H1 (cell line): Measurements from ENCODE around the gene TNF. TPM values are rescaled to one million over a fixed set of nuclear protein-coding genes. Genes with fewer than 3 reads are reported as not detected.

Experiments
- CTCF ChIA-PET: fragments of 300-600 bp; sonication (Branson Sonifier 250); formaldehyde crosslinking; loops from one replicate; lab custom pipeline; 2021; ENCODE audit not compliant: partially characterized antibody; lab: Charles Lee
- POLR2A ChIA-PET: fragments of 300-600 bp; sonication (Branson Sonifier 250); formaldehyde crosslinking; loops from one replicate; lab custom pipeline; 2021; ENCODE audit warnings: inconsistent platforms; ENCODE audit not compliant: partially characterized antibody; lab: Charles Lee
- DNase-seq, 2 experiments: peaks; one replicate each; pipeline versions ENCODE4 v3.0.0 to v3.0.0-alpha.2; 2010 to 2022; ENCODE audit warnings: low spot score in 2 of 2, low read depth in 1 of 2, mixed read lengths in 1 of 2
- FAIRE-seq: peaks from 2 replicates; lab custom pipeline; 2011; peaks lifted over from hg19 to GRCh38; lab: Jason Lieb, UNC
- H2AFZ ChIP-seq: 2 replicates; pipeline ENCODE4 v1.8.1; 2012; ENCODE audit warnings: low read length, inconsistent platforms
- H2AK5ac ChIP-seq: 2 replicates; pipeline ENCODE4 v1.6.1; 2013; ENCODE audit warnings: low read depth, low read length
- H2BK120ac ChIP-seq: replicated peaks from 2 replicates; pipeline ENCODE3; 2013; ENCODE audit warnings: low read depth, low read length, inconsistent platforms
- H2BK12ac ChIP-seq: 2 replicates; pipeline ENCODE4 v1.6.1; 2013; ENCODE audit warnings: low read depth, low read length
- H2BK15ac ChIP-seq: 2 replicates; pipeline ENCODE4 v1.6.1; 2013; ENCODE audit warnings: low read length
- H2BK20ac ChIP-seq: 2 replicates; pipeline ENCODE4 v1.6.1; 2013; ENCODE audit warnings: low read length
- H2BK5ac ChIP-seq: 2 replicates; pipeline ENCODE4 v1.6.1; 2013; ENCODE audit warnings: low read depth, low read length
- H3K14ac ChIP-seq: 2 replicates; pipeline ENCODE4 v1.6.1; 2013; ENCODE audit warnings: inconsistent platforms; ENCODE audit not compliant: insufficient read length
- H3K18ac ChIP-seq: 2 replicates; pipeline ENCODE4 v1.6.1; 2013; ENCODE audit warnings: low read length; ENCODE audit errors: extremely low read depth
- H3K23ac ChIP-seq: 2 replicates; pipeline ENCODE4 v1.6.1; 2013; ENCODE audit warnings: inconsistent platforms; ENCODE audit not compliant: insufficient read length
- H3K23me2 ChIP-seq: 2 replicates; pipeline ENCODE4 v1.6.1; 2013; ENCODE audit warnings: low read depth, low read length
- H3K27ac ChIP-seq: 2 replicates; pipeline ENCODE4 v1.6.1; 2011; ENCODE audit warnings: low read depth, low read length, inconsistent platforms
- H3K27me3 ChIP-seq, 4 experiments: replicated peaks in 1 of 4; 1 replicate in 1 of 4; 2 replicates in 3 of 4; pipeline versions ENCODE4 v1.6.1 to v1.8.1; 2011 to 2013; ENCODE audit warnings: low read length in 3 of 4, mild to moderate bottlenecking in 3 of 4, inconsistent platforms in 2 of 4, mixed read lengths in 2 of 4, moderate library complexity in 1 of 4; ENCODE audit not compliant: control insufficient read depth in 3 of 4, insufficient read depth in 3 of 4; ENCODE audit errors: extremely low read depth in 1 of 4
- H3K36me3 ChIP-seq, 4 experiments: 2 replicates each; pipeline versions ENCODE4 v1.6.1 to v1.8.1; 2011 to 2013; ENCODE audit warnings: mild to moderate bottlenecking in 4 of 4, low read length in 3 of 4, moderate library complexity in 2 of 4, control low read depth in 1 of 4, inconsistent platforms in 1 of 4; ENCODE audit not compliant: insufficient read depth in 4 of 4, control insufficient read depth in 2 of 4
- H3K4ac ChIP-seq: replicated peaks from 2 replicates; pipeline ENCODE3; 2013; ENCODE audit warnings: low read length, low read depth, mixed read lengths, inconsistent platforms; ENCODE audit not compliant: insufficient read length
- H3K4me1 ChIP-seq, 4 experiments: replicated peaks in 1 of 4; 1 replicate in 1 of 4; 2 replicates in 3 of 4; pipeline versions ENCODE4 v1.6.1 to v1.8.1; 2011 to 2013; ENCODE audit warnings: low read length in 3 of 4, inconsistent platforms in 2 of 4, mixed read lengths in 1 of 4; ENCODE audit not compliant: insufficient read depth in 4 of 4, control insufficient read depth in 3 of 4
- H3K4me2 ChIP-seq, 2 experiments: 2 replicates each; pipeline versions ENCODE4 v1.6.1 to v1.8.1; 2011 to 2013; ENCODE audit warnings: low read depth in 2 of 2, low read length in 2 of 2, control low read depth in 1 of 2, inconsistent platforms in 1 of 2, mild to moderate bottlenecking in 1 of 2; ENCODE audit not compliant: insufficient read depth in 1 of 2
- H3K4me3 ChIP-seq, 4 experiments: fragments of 200-600, 300-600 bp in 1 of 4; sonication (generic), shearing (Covaris generic), sonication (Bioruptor Twin) in 1 of 4; 2 replicates each; pipeline versions ENCODE4 v1.5.1 to v1.8.1; 2011 to 2016; ENCODE audit warnings: low read length in 4 of 4, low read depth in 3 of 4, control low read depth in 2 of 4, inconsistent platforms in 2 of 4, mild to moderate bottlenecking in 2 of 4, mixed read lengths in 1 of 4, moderate library complexity in 1 of 4; ENCODE audit not compliant: insufficient read depth in 2 of 4; ENCODE audit errors: extremely low read depth in 1 of 4
- H3K56ac ChIP-seq: replicated peaks from 2 replicates; pipeline ENCODE3; 2013; ENCODE audit warnings: low read depth, mild to moderate bottlenecking, mixed read lengths, low read length, inconsistent platforms; ENCODE audit not compliant: insufficient read length
- H3K79me1 ChIP-seq: 2 replicates; pipeline ENCODE4 v1.6.1; 2013; ENCODE audit warnings: low read depth, low read length, control low read depth
- H3K79me2 ChIP-seq, 2 experiments: 2 replicates each; pipeline versions ENCODE4 v1.6.1 to v1.8.1; 2012 to 2013; ENCODE audit warnings: low read length in 2 of 2, mild to moderate bottlenecking in 2 of 2, inconsistent platforms in 1 of 2; ENCODE audit not compliant: insufficient read depth in 2 of 2, control insufficient read depth in 1 of 2
- H3K9ac ChIP-seq, 4 experiments: replicated peaks in 1 of 4; 1 replicate in 1 of 4; 2 replicates in 3 of 4; pipeline versions ENCODE4 v1.6.1 to v1.8.1; 2011 to 2013; ENCODE audit warnings: low read depth in 3 of 4, low read length in 3 of 4, control low read depth in 2 of 4, mild to moderate bottlenecking in 2 of 4, moderate library complexity in 2 of 4, inconsistent platforms in 1 of 4; ENCODE audit errors: extremely low read depth in 1 of 4
- H3K9me3 ChIP-seq, 2 experiments: 2 replicates each; pipeline versions ENCODE4 v1.6.1 to v1.8.1; 2012 to 2013; ENCODE audit warnings: mild to moderate bottlenecking in 2 of 2, moderate library complexity in 2 of 2, control low read depth in 1 of 2, inconsistent platforms in 1 of 2, low read depth in 1 of 2, low read length in 1 of 2, mixed read lengths in 1 of 2; ENCODE audit not compliant: insufficient read depth in 2 of 2
- H4K20me1 ChIP-seq, 2 experiments: replicated peaks in 1 of 2; 2 replicates each; pipeline versions ENCODE3 to v1.8.1; 2011 to 2013; ENCODE audit warnings: inconsistent platforms in 2 of 2, low read length in 2 of 2, mild to moderate bottlenecking in 1 of 2; ENCODE audit not compliant: insufficient read depth in 2 of 2, control insufficient read depth in 1 of 2
- H4K5ac ChIP-seq: 2 replicates; pipeline ENCODE4 v1.6.1; 2013; ENCODE audit warnings: low read length, low read depth, mixed read lengths, inconsistent platforms; ENCODE audit not compliant: insufficient read length
- H4K8ac ChIP-seq: 2 replicates; pipeline ENCODE4 v1.8.0; 2013; ENCODE audit warnings: mild to moderate bottlenecking, moderate library complexity, low read length, inconsistent platforms; ENCODE audit not compliant: insufficient read depth; ENCODE audit errors: extremely low read depth
- H4K91ac ChIP-seq: replicated peaks from 2 replicates; pipeline ENCODE3; 2013; ENCODE audit warnings: low read length, mixed read lengths, inconsistent platforms; ENCODE audit not compliant: insufficient read length
- CHD2 ChIP-seq: IDR thresholded peaks from 2 replicates; pipeline ENCODE4 v1.6.1; 2012; ENCODE audit warnings: low read length, improper control_type of control experiment
- CTBP2 ChIP-seq: IDR thresholded peaks from 2 replicates; pipeline ENCODE4 v1.7.0; 2011; ENCODE audit warnings: borderline replicate concordance, mild to moderate bottlenecking, moderate library complexity, mixed read lengths, low read length; ENCODE audit not compliant: insufficient read depth, insufficient read length
- EZH2 ChIP-seq: fragments of 200-600 bp; sonication (generic); IDR thresholded peaks from 2 replicates; pipeline ENCODE4 v1.7.1; 2012; ENCODE audit warnings: low read depth, mild to moderate bottlenecking, moderate library complexity, low read length, inconsistent platforms; ENCODE audit not compliant: severe bottlenecking
- FOSL1 ChIP-seq: IDR thresholded peaks from 2 replicates; pipeline ENCODE4 v1.6.1; 2011; ENCODE audit warnings: mild to moderate bottlenecking, low read depth, low read length, moderate library complexity; ENCODE audit not compliant: insufficient read depth
- GTF2F1 ChIP-seq: IDR thresholded peaks from 2 replicates; pipeline ENCODE4 v1.6.1; 2012; ENCODE audit warnings: low read depth, low read length, improper control_type of control experiment, borderline replicate concordance
- SIRT6 ChIP-seq: IDR thresholded peaks from one replicate; pipeline ENCODE4 v1.7.1; 2012; ENCODE audit warnings: low read length, inconsistent platforms
- SP4 ChIP-seq: IDR thresholded peaks from 2 replicates; pipeline ENCODE4 v1.6.1; 2012; ENCODE audit warnings: low read length, inconsistent platforms
- YY1 ChIP-seq: IDR thresholded peaks from 2 replicates; pipeline ENCODE4 v1.6.1; 2011; ENCODE audit warnings: low read depth, mild to moderate bottlenecking, low read length
- WGBS, 2 experiments: shearing (Covaris generic) in 1 of 2; methylation state at CpG; one replicate each; pipeline versions ENCODE4 v1.1.6 to v1.1.7; 2013 to 2015; ENCODE audit warnings: low lambda C conversion rate in 2 of 2, mixed read lengths in 2 of 2, inconsistent platforms in 1 of 2, low coverage in 1 of 2, missing lambda C conversion rate in 1 of 2; ENCODE audit not compliant: insufficient replicate concordance in 2 of 2, insufficient coverage in 1 of 2, insufficient read length in 1 of 2; ENCODE audit errors: extremely low coverage in 1 of 2, missing lambda C conversion rate in 1 of 2; 5-methylcytosine and 5-hydroxymethylcytosine counted together
- polyA plus RNA-seq, 7 experiments: library from polyadenylated mRNA; depleted of rRNA in 3 of 7; stranded (reverse) in 5 of 7; unstranded in 2 of 7; fragments of >200 nt in 5 of 7; fragments of 200-250 nt in 2 of 7; gene quantifications; 1 replicate in 5 of 7; 2 replicates in 1 of 7; 4 replicates in 1 of 7; pipeline versions ENCODE4 v1.2.1 to v1.2.3, GENCODE V29; 2011 to 2013; ENCODE audit warnings: missing spikeins in 2 of 7, mixed read lengths in 2 of 7
- total RNA-seq: library from RNA; stranded (reverse); fragmentation: NEBNext Ultra II Directional; extraction: Animal tissue kit (Norgen Biotek cat#: 25700); gene quantifications from 2 replicates; pipeline ENCODE4 v1.2.1, GENCODE V29; 2021

TNF gene
- total and polyA plus RNA-seq, 2 of the 8 experiments (the other 6 are each of a cell fraction or from before 2014, with no cell fraction given), result not detected

DNA sequence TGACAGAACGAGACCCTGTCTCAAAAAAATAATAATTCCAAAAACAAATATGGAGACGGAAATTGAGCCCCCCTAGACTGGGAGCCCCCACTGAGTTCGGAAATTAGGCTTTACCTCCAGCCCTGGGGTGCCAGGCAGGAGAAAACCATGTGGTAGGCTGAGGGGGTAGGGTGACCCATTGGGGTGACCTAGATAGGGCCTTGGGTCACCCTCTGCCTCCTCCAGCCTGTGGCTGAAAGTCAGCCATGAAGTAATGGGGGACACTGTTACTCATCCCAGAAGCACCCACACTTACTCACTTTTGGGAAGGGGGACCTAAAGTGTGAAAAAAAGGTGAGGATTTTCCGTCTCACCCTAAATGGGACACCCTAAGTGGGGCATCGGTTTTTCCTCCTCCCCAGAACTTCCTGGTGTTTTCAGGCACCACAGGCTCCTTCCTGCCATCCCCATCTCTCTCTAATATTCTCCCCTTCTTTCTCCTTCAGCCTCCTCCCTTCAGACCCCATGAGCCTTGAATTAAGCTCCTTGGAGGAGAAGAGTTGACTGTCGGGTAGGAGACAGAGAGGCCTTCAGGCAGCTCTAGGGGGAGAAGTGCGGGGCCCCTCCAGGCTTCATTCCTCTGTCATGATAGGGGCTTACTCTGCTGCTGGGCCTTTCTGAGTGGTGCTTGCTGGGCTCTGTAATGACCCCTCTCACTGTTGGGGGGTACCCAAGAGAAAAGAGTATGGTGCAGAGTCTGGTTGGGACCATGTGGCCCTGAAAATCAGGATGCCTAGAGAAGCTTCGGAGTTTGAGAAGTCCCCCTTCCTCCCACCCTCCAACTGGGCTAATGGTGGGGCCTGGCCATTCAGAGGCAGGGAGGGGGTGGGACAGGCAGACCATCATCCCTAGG is 4.4 kb downstream of the TNF start:
- WGBS, 2 experiments, result 86% methylated on average over 8 of the region's 8 CpGs; no CpG with 5 or more reads in 1 of the 2 experiments
- no peaks in the 10 kb centered on the region for H3K9me3 ChIP-seq
- peak overlapping the region in 2 of 4 experiments; percentile 54 to 82; a peak in 3 of 8 replicates for H3K4me3 ChIP-seq
- H3K4me2 ChIP-seq, result peak overlapping the region; percentile 62 to 84
- no peaks in the 10 kb centered on the region for H3K79me2 ChIP-seq
- H3K14ac ChIP-seq, result no peak overlapping the region
- DNase-seq, result no peak
- peak overlapping the region; percentile 31; the same call in 1 of the 2 replicates for H2BK15ac ChIP-seq
- no peak overlapping the region for H2BK5ac ChIP-seq
- H3K23ac ChIP-seq, result no peak overlapping the region
- peaks cover 9% of the 10 kb centered on the region; the same call in 1 of the 2 replicates for H3K23me2 ChIP-seq
- no peak overlapping the region for H4K91ac ChIP-seq
- H3K27ac ChIP-seq, result no peak overlapping the region
- no peak overlapping the region for H3K56ac ChIP-seq
- no peak overlapping the region for H2AFZ ChIP-seq
- H3K79me1 ChIP-seq, result no peaks in the 10 kb centered on the region
- H2BK20ac ChIP-seq, result no peak overlapping the region
- H4K8ac ChIP-seq, result no peak overlapping the region
- no peak overlapping the region for H3K9ac ChIP-seq
- CTCF ChIA-PET, result interaction anchor here (0.6 to 19.2 kb wide), 16 partner anchors 11 to 280 kb away, joined by 3 to 640 read pairs (median 6); partner anchors contain the start of genes ATP6V1G2, DDX39B, LST1 and LTB
- FAIRE-seq, result no peak
- no peaks in the 10 kb centered on the region for H3K36me3 ChIP-seq
- H3K4me1 ChIP-seq, result peaks cover 0 to 6% (median 6%) of the 10 kb centered on the region in 4 experiments; a peak in 6 of 7 replicates
- POLR2A ChIA-PET, result interaction anchor here (0.7 to 12.2 kb wide), 15 partner anchors 9 to 138 kb away, joined by 3 to 110 read pairs (median 5); partner anchors contain the start of genes ATP6V1G2, C6orf47, DDX39B and NFKBIL1
- peak overlapping the region; percentile 75; the same call in 1 of the 2 replicates for H2BK12ac ChIP-seq
- TF ChIP-seq GTF2F1, result no peak
- TF ChIP-seq SIRT6, result no peak
- no peak for TF ChIP-seq FOSL1
- no peak for TF ChIP-seq SP4
- no peak for TF ChIP-seq CHD2
- TF ChIP-seq CTBP2, result no peak
- TF ChIP-seq YY1, result no peak
- TF ChIP-seq EZH2, result no peak
- H2BK120ac ChIP-seq, result no peak overlapping the region
- H2AK5ac ChIP-seq, result no peak overlapping the region
- no peak overlapping the region for H3K4ac ChIP-seq
- no peaks in the 10 kb centered on the region for H4K20me1 ChIP-seq
- H4K5ac ChIP-seq, result no peak overlapping the region
- peaks cover 0 to 8% (median 7%) of the 10 kb centered on the region in 4 experiments; a peak in 5 of 7 replicates for H3K27me3 ChIP-seq
- H3K18ac ChIP-seq, result no peak overlapping the region
